Omental fat pad (tissue), 4 donors: ENCODE data around the gene TP63. TPM values are rescaled to one million over a fixed set of nuclear protein-coding genes. Genes with fewer than 3 reads are reported as not detected.
"Not testable (repeated sequence)": the region's sequence is repeated elsewhere in the genome, so short reads cannot be mapped to it uniquely, and the experiment has no call there.

Experiments used
- ATAC-seq: fragments of 150-250 bp; one replicate; pipeline ENCODE4 v1.9.1; 2016; ENCODE audit warnings: mild to moderate bottlenecking, moderate library complexity; ENCODE audit not compliant: low FRiP score
- DNase-seq: peaks from one replicate; pipeline ENCODE4 v3.0.0-alpha.2; 2019; ENCODE audit warnings: low spot score
- total RNA-seq, 4 donors: library from RNA; depleted of rRNA; stranded (reverse); fragments of >200 nt; gene quantifications; one replicate each; pipeline ENCODE4 v1.1.0, GENCODE V29; 2016
- TF ChIP-seq, protein P1 (sequence below), 3 donors: fragments of 450-650 bp; IDR thresholded peaks; one replicate each; pipeline ENCODE4 v1.5.1; 2016 to 2017; ENCODE audit warnings: antibody characterized with exemption in 3 of 3, mild to moderate bottlenecking in 3 of 3, moderate library complexity in 2 of 3

Gene TP63
- total RNA-seq, 4 donors from 2014 or later: 0.19 to 0.24 TPM; not detected in 2

DNA sequence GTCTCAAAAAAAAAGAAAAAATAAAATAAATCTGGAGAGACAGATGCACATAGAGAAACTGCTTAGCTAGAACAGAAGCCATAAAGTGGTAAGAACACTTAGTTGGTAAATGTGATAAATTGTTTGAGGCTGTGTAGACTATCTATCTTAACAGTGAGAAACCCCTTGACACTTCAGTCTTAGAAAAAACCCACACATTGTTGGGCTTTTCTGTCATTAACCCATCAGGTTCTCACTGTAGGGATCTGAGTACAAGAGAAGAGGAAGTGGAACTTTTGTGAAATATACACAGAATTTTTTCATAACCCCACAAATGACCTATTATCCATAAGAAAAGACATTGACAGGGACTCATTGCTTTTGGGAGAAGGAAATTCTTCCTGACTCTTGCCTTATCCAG lies 24.4 kb downstream of the TP63 start:
- ATAC-seq (no peak), DNase-seq (no peak)
- TF ChIP-seq, protein P1, sequence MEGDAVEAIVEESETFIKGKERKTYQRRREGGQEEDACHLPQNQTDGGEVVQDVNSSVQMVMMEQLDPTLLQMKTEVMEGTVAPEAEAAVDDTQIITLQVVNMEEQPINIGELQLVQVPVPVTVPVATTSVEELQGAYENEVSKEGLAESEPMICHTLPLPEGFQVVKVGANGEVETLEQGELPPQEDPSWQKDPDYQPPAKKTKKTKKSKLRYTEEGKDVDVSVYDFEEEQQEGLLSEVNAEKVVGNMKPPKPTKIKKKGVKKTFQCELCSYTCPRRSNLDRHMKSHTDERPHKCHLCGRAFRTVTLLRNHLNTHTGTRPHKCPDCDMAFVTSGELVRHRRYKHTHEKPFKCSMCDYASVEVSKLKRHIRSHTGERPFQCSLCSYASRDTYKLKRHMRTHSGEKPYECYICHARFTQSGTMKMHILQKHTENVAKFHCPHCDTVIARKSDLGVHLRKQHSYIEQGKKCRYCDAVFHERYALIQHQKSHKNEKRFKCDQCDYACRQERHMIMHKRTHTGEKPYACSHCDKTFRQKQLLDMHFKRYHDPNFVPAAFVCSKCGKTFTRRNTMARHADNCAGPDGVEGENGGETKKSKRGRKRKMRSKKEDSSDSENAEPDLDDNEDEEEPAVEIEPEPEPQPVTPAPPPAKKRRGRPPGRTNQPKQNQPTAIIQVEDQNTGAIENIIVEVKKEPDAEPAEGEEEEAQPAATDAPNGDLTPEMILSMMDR (IDR thresholded peaks at IDR 0.05): no peak

DNA sequence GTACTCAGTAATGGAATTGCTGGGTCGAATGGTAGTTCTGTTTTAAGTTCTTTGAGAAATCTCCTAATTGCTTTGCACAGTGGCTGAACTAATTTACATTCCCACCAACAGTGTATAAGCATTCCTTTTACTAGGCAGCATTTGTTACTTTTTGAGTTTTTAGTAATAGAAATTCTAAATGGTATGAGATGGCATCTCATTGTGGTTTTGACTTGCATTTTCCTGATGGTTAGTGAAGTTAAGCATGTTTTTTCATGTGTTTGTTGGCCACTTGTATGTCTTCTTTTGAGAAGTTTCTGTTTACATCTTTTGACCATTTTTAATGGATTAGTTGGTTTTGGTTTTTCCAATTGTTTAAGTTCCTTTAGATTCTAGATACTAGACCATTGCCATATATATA lies 28.4 kb downstream of the TP63 start:
- no peak for ATAC-seq
- TF ChIP-seq, protein P1 (IDR thresholded peaks at IDR 0.05): no peak
- no peak for DNase-seq

DNA sequence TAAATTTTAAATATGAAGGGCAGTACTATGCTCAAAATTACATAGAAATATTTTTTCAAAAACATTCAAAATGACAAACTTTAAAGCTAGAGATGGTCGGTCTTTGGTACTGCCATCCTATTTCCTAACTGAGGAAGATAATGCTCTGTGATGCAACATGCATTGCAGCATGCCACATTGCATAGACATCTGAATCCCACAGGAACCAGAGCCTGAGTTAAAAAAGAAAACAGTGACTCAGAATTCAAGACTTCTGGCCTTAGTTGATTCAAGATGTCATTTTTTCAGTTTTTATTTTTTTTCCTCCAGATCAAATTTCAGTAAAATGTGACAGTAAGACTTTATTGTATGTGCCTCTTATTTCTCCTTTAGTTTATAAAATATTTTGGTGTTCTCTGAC lies 33.1 kb downstream of the TP63 start:
- peak; percentile 26 for DNase-seq
- TF ChIP-seq, protein P1 (IDR thresholded peaks at IDR 0.05): no peak
- ATAC-seq: peak; percentile 54

DNA sequence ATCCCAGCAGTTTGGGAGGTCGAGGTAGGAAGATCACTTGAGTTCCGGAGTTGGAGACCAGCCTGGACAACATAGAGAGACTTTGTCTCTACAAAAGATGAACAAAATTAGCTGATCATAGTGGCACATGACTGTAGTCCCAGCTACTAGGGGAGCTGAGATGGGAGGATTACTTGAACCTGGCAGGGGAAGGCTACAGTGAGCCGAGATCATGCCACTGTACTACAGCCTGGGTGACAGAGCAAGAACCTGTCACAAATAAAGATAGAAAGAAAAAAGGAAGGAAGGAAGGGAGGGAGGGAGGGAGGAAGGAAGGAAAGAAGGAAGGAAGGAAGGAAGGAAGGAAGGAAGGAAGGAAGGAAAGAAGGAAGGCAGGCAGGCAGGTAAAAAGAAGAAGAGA lies 41.2 kb downstream of the TP63 start:
- DNase-seq, ATAC-seq: not testable (repeated sequence)

DNA sequence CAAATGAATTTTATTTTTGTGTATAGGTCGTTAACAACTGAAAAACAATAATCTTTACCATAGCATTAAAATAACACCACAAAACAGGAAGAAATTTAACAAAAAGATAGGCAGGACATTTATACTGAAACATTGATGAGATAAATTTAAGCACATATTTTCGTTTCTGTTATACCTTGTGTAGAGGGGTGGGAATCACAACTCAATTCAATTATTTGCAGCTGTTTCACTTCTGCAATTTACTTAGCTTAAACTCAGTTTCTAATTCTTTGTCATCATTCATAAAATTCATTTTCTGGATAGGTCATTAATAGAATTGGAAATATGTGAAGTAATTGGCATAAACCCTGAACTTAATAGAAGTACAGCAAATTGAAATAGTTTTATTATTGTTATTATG lies 42.3 kb downstream of the TP63 start:
- TF ChIP-seq, protein P1 (IDR thresholded peaks at IDR 0.05): no peak
- DNase-seq: no peak
- no peak for ATAC-seq

DNA sequence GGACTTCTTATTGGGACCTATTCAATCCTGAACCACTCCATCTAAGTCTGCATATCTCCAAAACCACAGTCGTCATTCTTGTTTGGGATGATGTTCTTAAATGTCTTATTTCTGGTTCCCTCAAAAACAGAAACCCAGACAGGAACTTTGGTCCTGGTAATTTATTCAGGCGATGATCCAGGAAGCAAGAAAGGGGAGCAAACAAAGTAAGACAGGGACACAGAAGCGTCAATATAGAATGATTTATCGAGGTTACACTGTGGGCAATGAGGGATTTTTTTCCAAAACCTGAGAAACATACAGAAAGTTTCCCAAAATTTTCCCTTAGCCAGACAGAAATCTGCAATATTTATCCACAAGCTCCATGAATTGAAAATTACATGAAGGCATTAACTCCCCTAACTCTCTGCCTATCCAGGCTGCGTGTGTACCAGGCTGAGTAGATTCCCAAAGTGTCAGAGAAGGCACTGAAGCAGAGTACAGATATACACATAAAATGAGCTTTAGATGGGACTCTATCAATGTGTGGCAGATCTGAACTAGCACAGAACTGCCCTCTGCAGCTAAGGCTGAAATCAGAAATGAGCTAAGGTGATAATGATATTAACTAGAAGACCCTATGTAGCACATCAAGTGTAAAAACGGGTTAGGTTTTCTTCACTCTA lies 43.2 kb downstream of the TP63 start:
- no peak for ATAC-seq
- TF ChIP-seq, protein P1 (IDR thresholded peaks at IDR 0.05): no peak
- DNase-seq: no peak

DNA sequence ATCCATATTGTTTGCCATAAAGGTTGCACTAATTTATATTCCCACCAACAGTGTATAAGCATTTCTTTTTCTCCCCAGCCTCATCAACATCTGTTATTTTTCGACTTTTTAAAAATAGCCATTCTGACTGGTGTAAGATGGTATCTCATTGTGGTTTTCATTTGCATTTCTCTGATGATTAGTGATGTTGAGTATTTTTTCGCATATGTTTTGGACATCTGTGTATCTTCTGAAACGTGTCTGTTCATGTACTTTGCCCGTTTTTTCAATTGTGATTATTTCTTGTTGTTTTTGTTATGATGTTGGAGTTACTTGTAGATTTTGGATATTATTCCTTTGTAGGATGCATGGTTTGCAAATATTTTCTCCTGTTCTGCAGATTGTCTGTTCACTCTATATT lies 46.5 kb downstream of the TP63 start:
- ATAC-seq: no peak
- TF ChIP-seq, protein P1 (IDR thresholded peaks at IDR 0.05): no peak
- DNase-seq: no peak
